K562 (cell line): ENCODE data around the gene STRIP1. TPM values are rescaled to one million over a fixed set of nuclear protein-coding genes. Genes with fewer than 3 reads are reported as not detected.
A peak's percentile ranks its signal among the peaks of the same experiment; 100 is the strongest.

Experiments used
- ESRRA ChIP-seq: fragments of 450-650 bp; IDR thresholded peaks from 2 replicates; pipeline ENCODE4 v1.6.1; 2014; ENCODE audit warnings: low read depth, mild to moderate bottlenecking, moderate library complexity, borderline replicate concordance
- MYNN ChIP-seq, 2 experiments: sonication (generic); formaldehyde crosslinking in 1 of 2; IDR thresholded peaks; 2 replicates each; pipeline versions ENCODE4 v1.5.0 to v1.6.1; 2016 to 2020; ENCODE audit warnings: antibody characterized with exemption in 1 of 2, missing genetic modification reagents in 1 of 2
- RAD21 ChIP-seq, 2 experiments: fragments of 250-450 bp in 1 of 2; fragments of 450-650 bp in 1 of 2; sonication (Bioruptor Pico) in 1 of 2; formaldehyde crosslinking in 1 of 2; IDR thresholded peaks in 1 of 2; conservative IDR thresholded peaks in 1 of 2; 2 replicates each; pipeline versions ENCODE4 v1.4.0 to v1.8.0; 2020 to 2022; ENCODE audit warnings: mild to moderate bottlenecking in 2 of 2, moderate library complexity in 1 of 2
- RB1 ChIP-seq: fragments of 450-650 bp; IDR thresholded peaks from 2 replicates; pipeline ENCODE4 v1.6.1; 2017; ENCODE audit warnings: low read depth, mild to moderate bottlenecking
- SREBF1 ChIP-seq: fragments of 150-350 bp; IDR thresholded peaks from 2 replicates; pipeline ENCODE4 v1.6.1; 2014; ENCODE audit warnings: antibody characterized with exemption, low read depth, low read length, borderline replicate concordance
- SRSF1 ChIP-seq: fragments of 200-400 bp; formaldehyde crosslinking; IDR thresholded peaks from 2 replicates; pipeline ENCODE4 v1.6.1; 2017; ENCODE audit warnings: mild to moderate bottlenecking, low read depth, low read length, moderate library complexity
- ZNF165 ChIP-seq: fragments of 250-450 bp; sonication (Bioruptor Pico); IDR thresholded peaks from 2 replicates; pipeline ENCODE4 v1.4.0; 2020; ENCODE audit warnings: borderline replicate concordance
- polyA plus RNA-seq, 8 experiments: library from polyadenylated mRNA; depleted of rRNA in 4 of 8; stranded (reverse) in 5 of 8; unstranded in 3 of 8; fragments of >200 nt; fragmentation: Nextera tagmentation in 2 of 8; fragmentation: Illumina TruSeq in 1 of 8; extraction: Ambion mirVana in 2 of 8; extraction: Trizol in 1 of 8; gene quantifications; 2 replicates each; pipeline versions ENCODE4 v1.2.1 to v1.2.3, GENCODE V29; 2011 to 2014; ENCODE audit warnings: inconsistent platforms in 1 of 8, missing spikeins in 1 of 8
- total RNA-seq, 7 experiments: library from RNA; depleted of rRNA in 6 of 7; stranded (reverse); fragments of >200 nt in 6 of 7; fragmentation: Illumina TruSeq in 2 of 7; extraction: Trizol in 2 of 7; gene quantifications; 2 replicates each; pipeline versions ENCODE4 v1.2.1 to v1.2.3, GENCODE V29; 2011 to 2021; ENCODE audit warnings: low replicate concordance in 1 of 7
- TF ChIP-seq, protein P1 (sequence below): sonication (generic); formaldehyde crosslinking; IDR thresholded peaks from 2 replicates; pipeline ENCODE4 v1.8.0; 2022; ENCODE audit warnings: missing genetic modification reagents, mild to moderate bottlenecking, moderate library complexity, borderline replicate concordance
- TF ChIP-seq, protein P2 (sequence below), 2 experiments: fragments of 450-650 bp; formaldehyde crosslinking in 1 of 2; IDR thresholded peaks; 2 replicates each; pipeline versions ENCODE4 v1.4.0 to v1.6.1; 2014 to 2020; ENCODE audit warnings: mild to moderate bottlenecking in 2 of 2, borderline replicate concordance in 1 of 2, low read depth in 1 of 2
- TF ChIP-seq, protein P3 (sequence below), 2 experiments: fragments of 250-450 bp in 1 of 2; fragments of 450-650 bp in 1 of 2; sonication (Bioruptor Pico) in 1 of 2; IDR thresholded peaks; 2 replicates each; pipeline versions ENCODE4 v1.6.1 to v1.8.0; 2016 to 2021; ENCODE audit warnings: mild to moderate bottlenecking in 2 of 2, moderate library complexity in 2 of 2, missing compliant biosample characterization in 1 of 2, missing genetic modification characterization in 1 of 2
- TF ChIP-seq, protein P4 (sequence below), 3 experiments: IDR thresholded peaks in 2 of 3; conservative IDR thresholded peaks in 1 of 3; 2 replicates each; pipeline ENCODE4 v1.5.1; 2011 to 2012; ENCODE audit warnings: low read length in 3 of 3, mild to moderate bottlenecking in 3 of 3, control low read depth in 2 of 3, improper control_type of control experiment in 1 of 3, inconsistent platforms in 1 of 3, low read depth in 1 of 3, mixed read lengths in 1 of 3, moderate library complexity in 1 of 3; ENCODE audit not compliant: insufficient read depth in 2 of 3

STRIP1 gene
- total and polyA plus RNA-seq, 9 of the 15 experiments (the other 6 are each of a cell fraction or from before 2014, with no cell fraction given) = 9.9 to 42.3 (median 32.0) TPM

DNA sequence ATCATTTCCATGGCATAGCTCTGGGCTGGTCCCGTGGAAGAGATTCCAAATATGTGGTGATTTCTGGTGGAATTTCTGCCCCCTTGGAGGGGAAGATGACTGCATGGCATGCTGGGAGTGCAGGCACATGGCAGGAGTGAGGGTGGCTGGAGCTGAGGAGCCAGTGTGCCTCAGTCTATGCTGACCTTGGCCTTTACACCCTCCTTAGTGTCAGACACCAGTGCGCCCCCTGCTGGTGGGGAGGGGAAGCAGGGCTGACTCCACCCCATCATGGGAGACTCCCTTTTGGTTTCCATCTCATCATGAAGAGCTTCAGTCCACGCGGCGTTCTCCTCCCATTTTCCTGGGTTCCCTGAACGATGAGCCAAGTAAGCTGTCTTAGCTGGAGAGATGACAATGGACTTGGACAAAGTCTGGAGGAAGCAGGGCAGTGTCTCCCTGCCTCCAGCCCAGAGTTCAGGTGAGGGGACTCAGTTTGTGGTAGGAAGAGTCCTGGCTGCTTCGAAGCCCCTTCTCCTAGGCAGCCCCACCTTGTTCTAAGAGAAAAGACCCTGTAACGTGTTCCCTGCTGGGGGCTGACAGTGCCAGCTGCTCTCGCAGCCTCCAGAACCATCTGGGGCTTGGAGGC, 25.7 kb downstream of the STRIP1 start (continued):
- TF ChIP-seq SREBF1 (no peak), SRSF1 (no peak), ZNF165 (CRISPR knock-in tag) (no peak), ESRRA (peak; percentile 97), RB1 (peak; percentile 75; the same call in 1 of the 2 replicates), MYNN (IDR thresholded peaks at IDR 0.05) (no peak), MYNN (CRISPR knock-in tag; IDR thresholded peaks at IDR 0.05) (no peak), RAD21 (CRISPR knock-in tag; conservative IDR thresholded peaks at IDR 0.05 in 1 of 2, IDR thresholded peaks at IDR 0.05 in 1 of 2) (peak; percentile 33 to 53; a peak in 3 of 4 replicates)
- TF ChIP-seq, protein P1, sequence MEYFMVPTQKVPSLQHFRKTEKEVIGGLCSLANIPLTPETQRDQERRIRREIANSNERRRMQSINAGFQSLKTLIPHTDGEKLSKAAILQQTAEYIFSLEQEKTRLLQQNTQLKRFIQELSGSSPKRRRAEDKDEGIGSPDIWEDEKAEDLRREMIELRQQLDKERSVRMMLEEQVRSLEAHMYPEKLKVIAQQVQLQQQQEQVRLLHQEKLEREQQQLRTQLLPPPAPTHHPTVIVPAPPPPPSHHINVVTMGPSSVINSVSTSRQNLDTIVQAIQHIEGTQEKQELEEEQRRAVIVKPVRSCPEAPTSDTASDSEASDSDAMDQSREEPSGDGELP = peak; percentile 41; the same call in 1 of the 2 replicates
- TF ChIP-seq, protein P2, sequence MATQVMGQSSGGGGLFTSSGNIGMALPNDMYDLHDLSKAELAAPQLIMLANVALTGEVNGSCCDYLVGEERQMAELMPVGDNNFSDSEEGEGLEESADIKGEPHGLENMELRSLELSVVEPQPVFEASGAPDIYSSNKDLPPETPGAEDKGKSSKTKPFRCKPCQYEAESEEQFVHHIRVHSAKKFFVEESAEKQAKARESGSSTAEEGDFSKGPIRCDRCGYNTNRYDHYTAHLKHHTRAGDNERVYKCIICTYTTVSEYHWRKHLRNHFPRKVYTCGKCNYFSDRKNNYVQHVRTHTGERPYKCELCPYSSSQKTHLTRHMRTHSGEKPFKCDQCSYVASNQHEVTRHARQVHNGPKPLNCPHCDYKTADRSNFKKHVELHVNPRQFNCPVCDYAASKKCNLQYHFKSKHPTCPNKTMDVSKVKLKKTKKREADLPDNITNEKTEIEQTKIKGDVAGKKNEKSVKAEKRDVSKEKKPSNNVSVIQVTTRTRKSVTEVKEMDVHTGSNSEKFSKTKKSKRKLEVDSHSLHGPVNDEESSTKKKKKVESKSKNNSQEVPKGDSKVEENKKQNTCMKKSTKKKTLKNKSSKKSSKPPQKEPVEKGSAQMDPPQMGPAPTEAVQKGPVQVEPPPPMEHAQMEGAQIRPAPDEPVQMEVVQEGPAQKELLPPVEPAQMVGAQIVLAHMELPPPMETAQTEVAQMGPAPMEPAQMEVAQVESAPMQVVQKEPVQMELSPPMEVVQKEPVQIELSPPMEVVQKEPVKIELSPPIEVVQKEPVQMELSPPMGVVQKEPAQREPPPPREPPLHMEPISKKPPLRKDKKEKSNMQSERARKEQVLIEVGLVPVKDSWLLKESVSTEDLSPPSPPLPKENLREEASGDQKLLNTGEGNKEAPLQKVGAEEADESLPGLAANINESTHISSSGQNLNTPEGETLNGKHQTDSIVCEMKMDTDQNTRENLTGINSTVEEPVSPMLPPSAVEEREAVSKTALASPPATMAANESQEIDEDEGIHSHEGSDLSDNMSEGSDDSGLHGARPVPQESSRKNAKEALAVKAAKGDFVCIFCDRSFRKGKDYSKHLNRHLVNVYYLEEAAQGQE (IDR thresholded peaks at IDR 0.05; ENCODE audit: borderline replicate concordance) = peak; percentile 36; the same call in 1 of the 2 replicates
- TF ChIP-seq, protein P2 (CRISPR knock-in tag; IDR thresholded peaks at IDR 0.05; ENCODE audit: low read depth) = no peak
- TF ChIP-seq, protein P3, sequence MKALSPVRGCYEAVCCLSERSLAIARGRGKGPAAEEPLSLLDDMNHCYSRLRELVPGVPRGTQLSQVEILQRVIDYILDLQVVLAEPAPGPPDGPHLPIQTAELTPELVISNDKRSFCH (CRISPR knock-in tag; IDR thresholded peaks at IDR 0.05) = no peak
- TF ChIP-seq, protein P3 (tag; IDR thresholded peaks at IDR 0.05) = peak; percentile 85
- TF ChIP-seq, protein P4, sequence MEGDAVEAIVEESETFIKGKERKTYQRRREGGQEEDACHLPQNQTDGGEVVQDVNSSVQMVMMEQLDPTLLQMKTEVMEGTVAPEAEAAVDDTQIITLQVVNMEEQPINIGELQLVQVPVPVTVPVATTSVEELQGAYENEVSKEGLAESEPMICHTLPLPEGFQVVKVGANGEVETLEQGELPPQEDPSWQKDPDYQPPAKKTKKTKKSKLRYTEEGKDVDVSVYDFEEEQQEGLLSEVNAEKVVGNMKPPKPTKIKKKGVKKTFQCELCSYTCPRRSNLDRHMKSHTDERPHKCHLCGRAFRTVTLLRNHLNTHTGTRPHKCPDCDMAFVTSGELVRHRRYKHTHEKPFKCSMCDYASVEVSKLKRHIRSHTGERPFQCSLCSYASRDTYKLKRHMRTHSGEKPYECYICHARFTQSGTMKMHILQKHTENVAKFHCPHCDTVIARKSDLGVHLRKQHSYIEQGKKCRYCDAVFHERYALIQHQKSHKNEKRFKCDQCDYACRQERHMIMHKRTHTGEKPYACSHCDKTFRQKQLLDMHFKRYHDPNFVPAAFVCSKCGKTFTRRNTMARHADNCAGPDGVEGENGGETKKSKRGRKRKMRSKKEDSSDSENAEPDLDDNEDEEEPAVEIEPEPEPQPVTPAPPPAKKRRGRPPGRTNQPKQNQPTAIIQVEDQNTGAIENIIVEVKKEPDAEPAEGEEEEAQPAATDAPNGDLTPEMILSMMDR (IDR thresholded peaks at IDR 0.05 in 2 of 3, conservative IDR thresholded peaks at IDR 0.05 in 1 of 3; ENCODE audit: insufficient read depth in 2 of 3, low read depth in 1 of 3, low read length in 3 of 3) = peak; percentile 82 to 100 (median 90)
